ENCODE data around the gene SPARCL1. TPM values are rescaled to one million over a fixed set of nuclear protein-coding genes. Genes with fewer than 3 reads are reported as not detected.

Gene SPARCL1
- polyA plus RNA-seq, 2 of the 4 experiments (the other 2 are of a cell fraction) = not detected

- DNase-seq (ENCODE audit: low read depth in 1 of 2, low spot score in 1 of 2) (no peak), FAIRE-seq (no peak), ATAC-seq (no peak)
- ChIA-PET POLR2A (no interaction called here), CTCF (no interaction called here)
- Histone ChIP-seq H3K4me2 (no peak overlapping the region), H3K4me3 (no peak overlapping the region), H3K4me1 (peaks cover 19% of the 10 kb centered on the region), H3K27ac (no peak overlapping the region), H3K9me3 (no peaks in the 10 kb centered on the region)
- WGBS (ENCODE audit: missing lambda C conversion rate) = 55% methylated on average over 1 of the region's 1 CpG
- TF ChIP-seq JUNB (IDR thresholded peaks at IDR 0.05) (no peak), RNF2 (IDR thresholded peaks at IDR 0.05; ENCODE audit: borderline replicate concordance, low read depth) (no peak), SREBF2 (IDR thresholded peaks at IDR 0.05) (no peak), RAD21 (conservative IDR thresholded peaks at IDR 0.05 in 1 of 2, IDR thresholded peaks at IDR 0.05 in 1 of 2) (no peak), RARB (CRISPR knock-in tag; IDR thresholded peaks at IDR 0.05) (no peak), HES2 (IDR thresholded peaks at IDR 0.05) (no peak), HOXA7 (CRISPR knock-in tag; IDR thresholded peaks at IDR 0.05) (no peak)
These were observed 101.7 kb downstream of the SPARCL1 start for GRCh38 chr4:87427518-87427868.

GRCh38 chr4:87426865-87427517 is 102.2 kb downstream of the SPARCL1 start:
- POLR2A ChIA-PET = no interaction called here
- TF ChIP-seq EHF (CRISPR knock-in tag; IDR thresholded peaks at IDR 0.05) = no peak
- no peak for TF ChIP-seq CBX2 (IDR thresholded peaks at IDR 0.05; ENCODE audit: borderline replicate concordance, low read depth)
- no peak for TF ChIP-seq ZNF302 (CRISPR knock-in tag; IDR thresholded peaks at IDR 0.05)
- TF ChIP-seq HOXA7 (CRISPR knock-in tag; IDR thresholded peaks at IDR 0.05) = no peak
- TF ChIP-seq MAFK (IDR thresholded peaks at IDR 0.05; ENCODE audit: partially characterized antibody) = no peak
- TF ChIP-seq NFE2L2 (conservative IDR thresholded peaks at IDR 0.05; ENCODE audit: low read length) = no peak
- no peak for TF ChIP-seq ESRRA (IDR thresholded peaks at IDR 0.05; ENCODE audit: borderline replicate concordance, low read length)
- no peak for TF ChIP-seq SREBF2 (IDR thresholded peaks at IDR 0.05)
- TF ChIP-seq CHD4 (IDR thresholded peaks at IDR 0.05; ENCODE audit: borderline replicate concordance) = no peak
- TF ChIP-seq HDAC2 (IDR thresholded peaks at IDR 0.05) = no peak
- no peak for TF ChIP-seq CBX8 (IDR thresholded peaks at IDR 0.05)
- no peak for TF ChIP-seq ZC3H11A (IDR thresholded peaks at IDR 0.05)
- no peak for TF ChIP-seq HES2 (IDR thresholded peaks at IDR 0.05)
- TF ChIP-seq BHLHE40 (IDR thresholded peaks at IDR 0.05; ENCODE audit: low read depth, low read length) = no peak
- no peak for TF ChIP-seq HEYL (CRISPR knock-in tag; IDR thresholded peaks at IDR 0.05)
- TF ChIP-seq KDM5A (IDR thresholded peaks at IDR 0.05) = no peak
- TF ChIP-seq MAZ (IDR thresholded peaks at IDR 0.05; ENCODE audit: borderline replicate concordance, low read depth, low read length) = no peak
- TF ChIP-seq RAD21 (conservative IDR thresholded peaks at IDR 0.05 in 1 of 2, IDR thresholded peaks at IDR 0.05 in 1 of 2) = no peak
- no peak for TF ChIP-seq REST (IDR thresholded peaks at IDR 0.05)
- no peak for TF ChIP-seq NR3C1 (IDR thresholded peaks at IDR 0.05)
- CTCF ChIA-PET = no interaction called here
- WGBS (ENCODE audit: missing lambda C conversion rate) = 77% methylated on average over 3 of the region's 3 CpGs
- ATAC-seq = no peak
- no peaks in the 10 kb centered on the region for H3K9me3 ChIP-seq
- peaks cover 19% of the 10 kb centered on the region for H3K4me1 ChIP-seq
- H3K4me3 ChIP-seq = no peak overlapping the region
- no peak for FAIRE-seq
- no peak for DNase-seq (ENCODE audit: low read depth in 1 of 2, low spot score in 1 of 2)
- no peak overlapping the region for H3K27ac ChIP-seq
- no peak overlapping the region for H3K4me2 ChIP-seq

Measured in A549 (cell line).